CD4-positive, alpha-beta memory T cell (primary cell): ENCODE data around the gene DUSP7. TPM values are rescaled to one million over a fixed set of nuclear protein-coding genes. Genes with fewer than 3 reads are reported as not detected.
A peak's percentile ranks its signal among the peaks of the same experiment; 100 is the strongest.

Source experiments
- CTCF ChIA-PET: fragments of 350-600 bp; sonication (Branson Sonifier 250); formaldehyde crosslinking; loops from one replicate; lab custom pipeline; 2021; ENCODE audit warnings: inconsistent platforms; ENCODE audit not compliant: partially characterized antibody; lab: Charles Lee
- POLR2A ChIA-PET: fragments of 350-600 bp; sonication (Branson Sonifier 250); formaldehyde crosslinking; loops from one replicate; lab custom pipeline; 2021; ENCODE audit not compliant: partially characterized antibody; lab: Charles Lee
- DNase-seq, 5 donors: peaks; one replicate each; pipeline versions ENCODE4 v3.0.0 to v3.0.0-alpha.2; 2020 to 2022; ENCODE audit warnings: mixed read lengths in 1 of 5
- H3K27ac ChIP-seq: one replicate; pipeline ENCODE4 v1.7.0; 2013; ENCODE audit warnings: low read depth, low read length
- H3K27me3 ChIP-seq: 2 replicates; pipeline ENCODE4 v1.7.0; 2013; ENCODE audit warnings: mild to moderate bottlenecking, low read length, moderate library complexity; ENCODE audit not compliant: insufficient read depth
- H3K36me3 ChIP-seq: 2 replicates; pipeline ENCODE4 v1.7.0; 2013; ENCODE audit warnings: mild to moderate bottlenecking, low read length, moderate library complexity; ENCODE audit not compliant: insufficient read depth
- H3K4me1 ChIP-seq: 2 replicates; pipeline ENCODE4 v1.7.0; 2013; ENCODE audit warnings: mild to moderate bottlenecking, low read length, moderate library complexity; ENCODE audit not compliant: insufficient read depth
- H3K4me3 ChIP-seq, 2 donors: one replicate each; pipeline ENCODE4 v1.7.0; 2013; ENCODE audit warnings: low read length in 2 of 2, mild to moderate bottlenecking in 1 of 2
- H3K9me3 ChIP-seq, 2 donors: one replicate each; pipeline ENCODE4 v1.7.0; 2013; ENCODE audit warnings: low read length in 2 of 2, control low read depth in 1 of 2; ENCODE audit not compliant: control insufficient read depth in 1 of 2
- H3K27ac Mint-ChIP-seq, 7 donors: one replicate each; pipeline ENCODE4 v1.8.0; 2020 to 2021; ENCODE audit warnings: mixed read lengths in 7 of 7, mild to moderate bottlenecking in 6 of 7, inconsistent platforms in 3 of 7, moderate library complexity in 3 of 7
- H3K27me3 Mint-ChIP-seq, 2 donors: one replicate each; pipeline ENCODE4 v1.8.0; 2020 to 2021; ENCODE audit warnings: mixed read lengths in 2 of 2
- H3K36me3 Mint-ChIP-seq, 2 donors: one replicate each; pipeline ENCODE4 v1.8.0; 2020 to 2021; ENCODE audit warnings: mixed read lengths in 2 of 2, inconsistent platforms in 1 of 2, mild to moderate bottlenecking in 1 of 2
- H3K4me1 Mint-ChIP-seq, 4 donors: one replicate each; pipeline ENCODE4 v1.8.0; 2020 to 2021; ENCODE audit warnings: mixed read lengths in 4 of 4, mild to moderate bottlenecking in 1 of 4
- H3K4me3 Mint-ChIP-seq, 8 donors: one replicate each; pipeline ENCODE4 v1.8.0; 2020 to 2021; ENCODE audit warnings: mixed read lengths in 8 of 8, mild to moderate bottlenecking in 7 of 8, moderate library complexity in 6 of 8, inconsistent platforms in 3 of 8
- H3K9me3 Mint-ChIP-seq, 8 donors: one replicate each; pipeline ENCODE4 v1.8.0; 2020 to 2021; ENCODE audit warnings: mixed read lengths in 8 of 8, mild to moderate bottlenecking in 5 of 8, inconsistent platforms in 3 of 8, moderate library complexity in 1 of 8
- intact Hi-C: fragments of 100-400 bp; cut with micrococcal nuclease; formaldehyde crosslinking; loops from one replicate; pipeline ENCODE4 v1.15.1; 2023
- polyA plus RNA-seq, 2 donors: library from polyadenylated mRNA; unstranded; fragments of 300-500 nt; fragmentation: Illumina TruSeq; gene quantifications; one replicate each; pipeline ENCODE4 v1.2.3, GENCODE V29; 2021
- total RNA-seq, 2 experiments: library from RNA; stranded (reverse); gene quantifications; one replicate each; pipeline ENCODE4 v1.2.3, GENCODE V29; 2021

The DUSP7 gene
- total and polyA plus RNA-seq, 4 experiments from 2014 or later = 2.8 to 44.7 (median 26.9) TPM

GRCh38 chr3:52057812-52058495, 1.6 kb upstream of the DUSP7 start:
- no peaks in the 10 kb centered on the region for H3K27me3 Mint-ChIP-seq
- ChIA-PET POLR2A (interaction anchor here (1.1 to 4.6 kb wide), 7 partner anchors 54 to 1766 kb away, joined by 3 to 46 read pairs (median 16); partner anchors contain the start of genes ABHD14A, ABHD14B, ACY1 and IFRD2), CTCF (interaction anchor here (1.5 to 6.7 kb wide), 5 partner anchors 21 to 116 kb away, joined by 3 to 97 read pairs (median 16); partner anchors contain the start of genes ACY1, PARP3 and RRP9)
- peaks cover 8 to 27% of the 10 kb centered on the region in 2 donors for H3K36me3 Mint-ChIP-seq
- peak overlapping the region; percentile 85 to 98 (median 90) for H3K27ac Mint-ChIP-seq
- DNase-seq = no peak
- intact Hi-C loops = loop anchor here (1.0 to 2.0 kb wide), 6 partner anchors 57 to 557 kb away; partner anchors contain the start of genes DCAF1, PARP3 and POC1A
- no peaks in the 10 kb centered on the region for H3K9me3 ChIP-seq
- H3K4me1 Mint-ChIP-seq = peaks cover 15 to 36% (median 23%) of the 10 kb centered on the region in 4 donors
- H3K27me3 ChIP-seq = no peaks in the 10 kb centered on the region
- H3K4me3 Mint-ChIP-seq = peak overlapping the region; percentile 46 to 93 (median 58)
- H3K4me3 ChIP-seq = peak overlapping the region; percentile 19 to 46
- peak overlapping the region; percentile 70 for H3K27ac ChIP-seq
- H3K9me3 Mint-ChIP-seq = peaks cover 0 to 2% (median 0%) of the 10 kb centered on the region in 8 donors
- H3K36me3 ChIP-seq = no peaks in the 10 kb centered on the region
- H3K4me1 ChIP-seq = peaks cover 33% of the 10 kb centered on the region

- Histone ChIP-seq H3K4me3 (peak overlapping the region; percentile 90 to 97), H3K9me3 (no peaks in the 10 kb centered on the region), H3K27ac (peak overlapping the region; percentile 82), H3K4me1 (peaks cover 41% of the 10 kb centered on the region), H3K27me3 (no peaks in the 10 kb centered on the region), H3K36me3 (no peaks in the 10 kb centered on the region)
- POLR2A ChIA-PET = interaction anchor here (0.7 to 4.6 kb wide), 21 partner anchors 8 to 1765 kb away, joined by 3 to 46 read pairs (median 5); partner anchors contain the start of genes ABHD14A, ABHD14B, ACY1 and GLYCTK
- Mint-ChIP-seq H3K27me3 (no peaks in the 10 kb centered on the region), H3K9me3 (peaks cover 0 to 2% (median 0%) of the 10 kb centered on the region in 8 donors), H3K4me3 (peak overlapping the region; percentile 83 to 96 (median 92)), H3K36me3 (peaks cover 8 to 33% of the 10 kb centered on the region in 2 donors), H3K27ac (peak overlapping the region; percentile 92 to 98 (median 96)), H3K4me1 (peaks cover 20 to 44% (median 30%) of the 10 kb centered on the region in 4 donors)
- intact Hi-C loops = loop anchor here (1.0 to 2.0 kb wide), 6 partner anchors 56 to 556 kb away; partner anchors contain the start of genes DCAF1, PARP3 and POC1A
- DNase-seq = peak; percentile 99 to 100 (median 99)
- CTCF ChIA-PET = interaction anchor here (0.7 to 6.7 kb wide), 10 partner anchors 21 to 115 kb away, joined by 3 to 97 read pairs (median 6); partner anchors contain the start of genes ABHD14B, ACY1, PARP3 and RPL29
Observed at GRCh38 chr3:52056968-52057811, 819 bp upstream of the DUSP7 start.

DNA sequence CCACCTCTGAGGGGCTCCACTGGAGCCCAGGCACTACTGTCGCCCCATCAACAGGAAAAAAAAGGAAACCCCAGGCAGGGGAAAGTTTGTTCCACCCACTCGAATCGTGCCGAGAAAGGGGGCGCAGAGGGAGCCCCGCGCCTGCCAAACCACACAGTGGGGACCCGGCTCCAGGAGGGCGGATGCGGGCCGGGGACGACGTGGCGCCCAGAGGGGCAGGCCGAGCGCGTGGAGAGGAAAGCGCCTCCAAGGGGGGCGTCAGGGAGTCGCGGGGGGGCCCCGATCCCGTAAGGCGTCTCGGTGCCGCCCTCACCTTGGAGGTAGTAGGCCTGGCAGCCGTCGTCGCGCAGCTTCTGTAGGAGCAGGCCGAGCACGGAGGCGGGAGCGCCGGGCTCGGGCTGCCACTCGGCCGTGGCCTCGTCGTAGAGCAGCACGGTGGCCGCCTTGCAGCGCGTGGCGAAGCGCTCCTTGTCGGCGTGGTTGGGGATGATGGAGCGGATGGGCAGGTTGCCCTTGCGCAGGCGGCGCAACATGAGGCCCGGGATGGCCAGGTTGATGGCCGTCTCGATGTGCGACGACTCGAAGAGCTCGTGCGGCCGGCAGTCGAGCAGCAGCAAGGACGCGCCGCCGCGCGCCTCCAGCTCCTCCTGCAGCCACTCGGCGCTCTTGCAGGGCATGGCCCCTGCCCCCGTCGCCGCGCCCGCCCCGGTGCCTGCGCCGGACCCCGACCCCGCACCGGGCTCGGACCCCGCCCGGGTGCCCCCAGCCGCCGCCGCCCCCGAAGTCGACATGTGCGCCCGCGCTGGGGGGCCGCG, 627 bp downstream of the DUSP7 start:
- peak overlapping the region; percentile 82 to 94 (median 90) for H3K27ac Mint-ChIP-seq
- CTCF ChIA-PET = interaction anchor here (0.7 to 6.7 kb wide), 9 partner anchors 19 to 180 kb away, joined by 3 to 97 read pairs (median 5); partner anchors contain the start of genes ACY1, PARP3, RPL29 and RRP9
- H3K4me1 Mint-ChIP-seq = peaks cover 29 to 58% (median 42%) of the 10 kb centered on the region in 4 donors
- POLR2A ChIA-PET = interaction anchor here (0.9 to 4.6 kb wide), 23 partner anchors 12 to 1443 kb away, joined by 3 to 46 read pairs (median 3); partner anchors contain the start of genes ABHD14A, ABHD14B, ACY1 and GLYCTK
- peaks cover 0 to 2% (median 0%) of the 10 kb centered on the region in 8 donors for H3K9me3 Mint-ChIP-seq
- peak; percentile 41 to 57 (median 52) for DNase-seq
- Histone ChIP-seq H3K9me3 (no peaks in the 10 kb centered on the region), H3K27me3 (no peaks in the 10 kb centered on the region), H3K4me3 (peak overlapping the region; percentile 72 to 84), H3K4me1 (peaks cover 56% of the 10 kb centered on the region), H3K36me3 (peaks cover 7% of the 10 kb centered on the region), H3K27ac (peak overlapping the region; percentile 67)
- intact Hi-C loops = loop anchor here (2.0 kb wide), 1 partner anchor 555 kb away; the partner anchor contains the start of gene DCAF1
- H3K4me3 Mint-ChIP-seq = peak overlapping the region; percentile 81 to 95 (median 92)
- no peaks in the 10 kb centered on the region for H3K27me3 Mint-ChIP-seq
- peaks cover 16 to 46% of the 10 kb centered on the region in 2 donors for H3K36me3 Mint-ChIP-seq

DNA sequence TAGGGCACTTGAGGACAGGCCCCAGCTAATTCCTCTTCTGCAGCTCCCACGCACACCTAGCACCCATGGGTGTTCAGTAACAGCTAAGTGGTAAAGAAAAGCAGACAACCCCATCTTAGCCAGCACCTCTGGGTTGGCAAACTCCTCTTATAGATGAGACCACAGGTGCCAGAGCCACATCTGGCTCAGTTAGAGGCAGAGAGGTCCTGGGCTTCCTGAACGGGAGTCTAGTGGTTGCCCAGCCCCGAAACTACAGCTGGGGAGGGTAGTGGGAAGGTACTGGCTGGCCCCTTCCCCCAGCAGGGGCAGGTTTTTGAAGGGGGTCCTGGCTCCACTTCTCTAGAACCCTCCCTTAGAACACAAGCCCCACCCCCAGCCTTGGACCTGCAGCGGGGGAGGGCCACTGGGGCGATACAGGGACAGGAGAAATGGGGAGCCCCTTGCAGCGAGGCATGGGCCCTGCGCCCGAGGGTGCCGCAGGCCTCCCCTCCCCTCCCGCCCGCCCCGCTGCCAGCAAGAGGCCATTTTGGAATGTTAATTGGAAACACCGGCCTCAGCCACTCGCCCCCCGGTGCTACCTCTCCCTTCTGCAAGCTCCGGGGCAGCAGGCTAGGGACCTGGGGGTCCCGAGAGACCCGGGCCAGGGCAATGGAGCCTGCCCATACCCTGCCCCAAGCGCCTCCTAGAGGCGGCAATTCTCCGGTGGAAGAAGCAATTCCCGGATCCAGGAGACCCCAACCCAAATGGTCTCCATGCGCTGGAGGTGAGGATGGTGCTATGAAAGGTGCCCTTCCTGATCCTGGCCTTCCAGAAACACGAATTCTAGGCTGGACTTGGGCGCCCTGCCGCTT, 1.5 kb downstream of the DUSP7 start:
- CTCF ChIA-PET = interaction anchor here (1.1 to 6.7 kb wide), 5 partner anchors 18 to 112 kb away, joined by 3 to 97 read pairs (median 26); no protein-coding TSS in a partner anchor
- peak overlapping the region; percentile 77 to 95 (median 89) for H3K27ac Mint-ChIP-seq
- Histone ChIP-seq H3K27ac (peak overlapping the region; percentile 67), H3K4me1 (peaks cover 64% of the 10 kb centered on the region), H3K4me3 (peak overlapping the region; percentile 72 to 84), H3K27me3 (no peaks in the 10 kb centered on the region), H3K36me3 (peaks cover 16% of the 10 kb centered on the region), H3K9me3 (no peaks in the 10 kb centered on the region)
- intact Hi-C loops = no loop called here
- H3K9me3 Mint-ChIP-seq = peaks cover 0 to 2% (median 0%) of the 10 kb centered on the region in 8 donors
- POLR2A ChIA-PET = interaction anchor here (1.0 to 4.6 kb wide), 13 partner anchors 19 to 344 kb away, joined by 3 to 46 read pairs (median 9); partner anchors contain the start of genes ABHD14A, ABHD14B, ACY1 and PARP3
- peaks cover 18 to 50% of the 10 kb centered on the region in 2 donors for H3K36me3 Mint-ChIP-seq
- DNase-seq = peak in 4 of 5 donors; percentile 11 to 26 (median 20)
- no peaks in the 10 kb centered on the region for H3K27me3 Mint-ChIP-seq
- H3K4me1 Mint-ChIP-seq = peaks cover 29 to 60% (median 46%) of the 10 kb centered on the region in 4 donors
- H3K4me3 Mint-ChIP-seq = peak overlapping the region; percentile 81 to 95 (median 92)

GRCh38 chr3:52053307-52054304, 2.8 kb downstream of the DUSP7 start:
- H3K4me3 Mint-ChIP-seq = peak overlapping the region; percentile 81 to 92 (median 90)

More at GRCh38 chr3:52053307-52054304, 2.8 kb downstream of the DUSP7 start:
- Mint-ChIP-seq H3K27me3 (no peaks in the 10 kb centered on the region), H3K27ac (peak overlapping the region; percentile 74 to 95 (median 93)), H3K36me3 (peaks cover 25 to 62% of the 10 kb centered on the region in 2 donors), H3K9me3 (peaks cover 0 to 2% (median 0%) of the 10 kb centered on the region in 8 donors), H3K4me1 (peaks cover 34 to 69% (median 53%) of the 10 kb centered on the region in 4 donors)
- Histone ChIP-seq H3K27ac (peak overlapping the region; percentile 67), H3K36me3 (peaks cover 22% of the 10 kb centered on the region), H3K4me1 (peaks cover 74% of the 10 kb centered on the region), H3K4me3 (peak overlapping the region; percentile 63 to 72), H3K27me3 (no peaks in the 10 kb centered on the region), H3K9me3 (no peaks in the 10 kb centered on the region)
- CTCF ChIA-PET = interaction anchor here (0.7 to 6.7 kb wide), 17 partner anchors 10 to 112 kb away, joined by 3 to 97 read pairs (median 4); partner anchors contain the start of gene RRP9
- POLR2A ChIA-PET = interaction anchor here (0.6 to 4.4 kb wide), 18 partner anchors 11 to 345 kb away, joined by 3 to 45 read pairs (median 4); partner anchors contain the start of genes ABHD14A, ABHD14B, ACY1 and PARP3
- peak; percentile 28 to 61 (median 33) for DNase-seq
- intact Hi-C loops = loop anchor here (1.0 kb wide), 2 partner anchors 70 to 111 kb away; partner anchors contain the start of gene PARP3
